Activated CD8-positive, alpha-beta memory T cell treated with anti-CD3 and anti-CD28 coated beads, Interleukin-2, amount 50 U/mL, for 48 hours (primary cell): Measurements from ENCODE around the gene MT4.

Experiments used
- DNase-seq: peaks from one replicate; pipeline ENCODE4 v3.0.0-alpha.2; 2020

MT4 gene

GRCh38 chr16:56606071-56606475, 41.2 kb downstream of the MT4 start:
- DNase-seq, result no peak

GRCh38 chr16:56606476-56607108, 41.7 kb downstream of the MT4 start:
- no peak for DNase-seq

GRCh38 chr16:56607109-56607618, 42.3 kb downstream of the MT4 start:
- DNase-seq, result no peak

- DNase-seq, result no peak
Observed at GRCh38 chr16:56607675-56608042, 42.8 kb downstream of the MT4 start.

- peak; percentile 94 for DNase-seq
Observed at GRCh38 chr16:56608043-56608875, 43.4 kb downstream of the MT4 start, which contains the start of gene MT2A. MT2A (plus strand) TSS chr16:56608584; CDS start chr16:56608656, 72 bp downstream.

GRCh38 chr16:56608876-56609462, 44.1 kb downstream of the MT4 start:
- DNase-seq, result no peak

- DNase-seq, result peak; percentile 82
Observed at GRCh38 chr16:56609463-56609921, 44.6 kb downstream of the MT4 start.

- peak; percentile 84 for DNase-seq
Observed at GRCh38 chr16:56610017-56610608, 45.2 kb downstream of the MT4 start.

GRCh38 chr16:56610609-56611111, 45.8 kb downstream of the MT4 start:
- DNase-seq, result no peak

- DNase-seq, result no peak
Observed at GRCh38 chr16:56611281-56611833, 46.5 kb downstream of the MT4 start.

- DNase-seq, result no peak
Observed at GRCh38 chr16:56613706-56614105, 48.8 kb downstream of the MT4 start.

- DNase-seq, result no peak
Observed at GRCh38 chr16:56614549-56614991, 49.7 kb downstream of the MT4 start.

GRCh38 chr16:56615353-56615752, 50.5 kb downstream of the MT4 start:
- no peak for DNase-seq

GRCh38 chr16:56616608-56617211, 51.8 kb downstream of the MT4 start:
- DNase-seq, result no peak

- peak; percentile 84 for DNase-seq
Observed at GRCh38 chr16:56617212-56618085, 52.6 kb downstream of the MT4 start.

GRCh38 chr16:56618138-56618537, 53.3 kb downstream of the MT4 start:
- no peak for DNase-seq
